TTC549 (cell line): ENCODE results near the gene SPATA2.
"Not testable (repeated sequence)": the region's sequence is repeated elsewhere in the genome, so short reads cannot be mapped to it uniquely, and the experiment has no call there.

ENCODE experiments used
- FAIRE-seq: peaks from 2 replicates; lab custom pipeline; 2012; peaks lifted over from hg19 to GRCh38; lab: Jason Lieb, UNC

SPATA2 gene

GRCh38 chr20:49904440-49905214, 10.7 kb downstream of the SPATA2 start:
- no peak for FAIRE-seq

- FAIRE-seq, result no peak
These were observed 13.7 kb downstream of the SPATA2 start for GRCh38 chr20:49901588-49901987.

GRCh38 chr20:49899541-49900383, 15.6 kb downstream of the SPATA2 start:
- no peak for FAIRE-seq

DNA sequence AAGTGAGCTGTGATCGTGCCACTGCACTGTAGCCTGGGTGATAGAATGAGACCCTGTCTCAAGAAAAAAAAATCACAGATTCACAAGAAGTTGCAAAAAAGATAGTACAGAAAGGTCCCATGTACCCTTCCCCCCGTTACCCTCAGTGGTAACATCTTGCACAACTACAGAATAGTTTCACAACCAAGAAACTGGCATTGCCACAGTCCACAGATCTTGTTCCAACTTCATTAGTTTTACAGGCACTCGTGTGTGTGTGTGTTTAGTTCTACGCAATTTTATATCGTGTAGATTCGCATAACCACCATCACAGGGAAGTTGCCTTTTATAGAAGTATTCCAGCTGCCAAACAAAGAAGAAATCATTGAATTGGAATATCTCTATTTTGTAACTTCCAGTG, 19.1 kb downstream of the SPATA2 start:
- no peak for FAIRE-seq

- FAIRE-seq, result not testable (repeated sequence)
These were observed 19.7 kb downstream of the SPATA2 start for GRCh38 chr20:49895474-49896093.

DNA sequence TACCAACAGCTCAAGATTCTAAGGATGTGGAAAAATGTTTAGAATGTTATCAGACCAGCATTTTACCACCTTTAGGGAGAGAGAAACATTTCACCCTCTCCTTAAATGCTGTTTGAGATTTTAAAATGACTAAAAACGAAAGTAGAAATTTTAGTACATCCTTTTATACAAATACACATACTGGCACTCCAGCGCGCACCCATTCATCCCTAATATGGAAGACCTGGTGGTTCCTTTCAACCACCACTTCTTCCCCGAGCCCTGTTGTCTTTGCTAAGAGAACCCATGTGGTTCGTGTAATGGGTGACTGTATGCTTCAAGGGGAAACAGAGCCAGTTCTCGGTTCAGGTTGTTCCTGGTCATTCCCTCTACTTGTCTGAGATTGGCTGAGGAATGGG, 21.3 kb downstream of the SPATA2 start:
- no peak for FAIRE-seq

GRCh38 chr20:49893242-49894072, 21.9 kb downstream of the SPATA2 start:
- FAIRE-seq, result no peak

GRCh38 chr20:49892817-49893216, 22.5 kb downstream of the SPATA2 start:
- FAIRE-seq, result no peak

DNA sequence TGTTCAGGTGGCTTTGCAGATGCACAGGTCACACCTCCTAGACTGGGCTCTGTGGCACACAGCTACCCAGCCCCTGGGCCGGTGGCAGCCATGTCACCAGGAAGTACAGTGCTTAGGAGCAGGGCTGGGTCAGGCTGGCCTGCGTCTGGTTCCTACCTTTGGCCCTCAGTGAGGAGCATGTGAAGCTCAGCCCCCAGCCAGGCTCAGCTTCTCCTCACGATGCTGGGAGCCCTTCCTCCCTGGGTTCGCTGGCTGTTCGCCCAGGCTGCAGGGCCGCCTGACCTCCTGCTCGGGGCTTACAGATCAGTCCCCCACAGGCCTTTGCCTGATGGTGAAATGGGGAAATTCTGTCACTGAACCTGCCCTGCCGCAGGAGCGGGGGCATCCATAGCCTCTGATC, 23.1 kb downstream of the SPATA2 start:
- FAIRE-seq, result no peak

DNA sequence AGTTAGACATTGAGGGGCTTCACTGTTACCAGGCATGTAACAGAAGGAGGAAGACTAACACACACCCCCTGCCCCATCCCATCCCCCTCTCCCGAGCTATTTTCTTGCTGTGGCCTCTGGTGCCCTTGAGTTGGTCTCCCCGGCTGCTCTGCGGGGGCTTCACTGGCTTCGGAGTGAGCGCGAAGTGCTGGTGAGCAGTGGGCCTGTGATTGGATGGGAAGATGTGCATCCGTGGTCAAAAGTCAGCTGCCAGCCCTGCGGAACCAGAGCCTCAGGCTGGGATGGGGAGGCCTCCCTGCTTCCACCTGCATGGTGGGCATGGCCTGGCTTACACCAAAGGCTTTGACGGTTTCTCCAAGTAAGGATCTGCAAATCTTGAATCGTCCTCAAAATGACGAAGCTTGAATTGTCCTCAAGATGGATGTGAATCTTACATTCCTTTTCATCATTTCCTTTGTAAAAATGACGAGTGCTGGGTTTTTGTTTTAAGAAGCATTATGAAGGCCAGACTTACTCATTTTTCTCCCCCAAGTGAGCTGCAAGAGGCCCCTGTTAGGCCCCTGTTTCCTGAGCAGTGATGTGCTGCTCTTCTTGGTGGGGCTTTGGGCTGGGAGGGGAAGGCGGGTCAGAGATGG, 23.7 kb downstream of the SPATA2 start:
- no peak for FAIRE-seq

DNA sequence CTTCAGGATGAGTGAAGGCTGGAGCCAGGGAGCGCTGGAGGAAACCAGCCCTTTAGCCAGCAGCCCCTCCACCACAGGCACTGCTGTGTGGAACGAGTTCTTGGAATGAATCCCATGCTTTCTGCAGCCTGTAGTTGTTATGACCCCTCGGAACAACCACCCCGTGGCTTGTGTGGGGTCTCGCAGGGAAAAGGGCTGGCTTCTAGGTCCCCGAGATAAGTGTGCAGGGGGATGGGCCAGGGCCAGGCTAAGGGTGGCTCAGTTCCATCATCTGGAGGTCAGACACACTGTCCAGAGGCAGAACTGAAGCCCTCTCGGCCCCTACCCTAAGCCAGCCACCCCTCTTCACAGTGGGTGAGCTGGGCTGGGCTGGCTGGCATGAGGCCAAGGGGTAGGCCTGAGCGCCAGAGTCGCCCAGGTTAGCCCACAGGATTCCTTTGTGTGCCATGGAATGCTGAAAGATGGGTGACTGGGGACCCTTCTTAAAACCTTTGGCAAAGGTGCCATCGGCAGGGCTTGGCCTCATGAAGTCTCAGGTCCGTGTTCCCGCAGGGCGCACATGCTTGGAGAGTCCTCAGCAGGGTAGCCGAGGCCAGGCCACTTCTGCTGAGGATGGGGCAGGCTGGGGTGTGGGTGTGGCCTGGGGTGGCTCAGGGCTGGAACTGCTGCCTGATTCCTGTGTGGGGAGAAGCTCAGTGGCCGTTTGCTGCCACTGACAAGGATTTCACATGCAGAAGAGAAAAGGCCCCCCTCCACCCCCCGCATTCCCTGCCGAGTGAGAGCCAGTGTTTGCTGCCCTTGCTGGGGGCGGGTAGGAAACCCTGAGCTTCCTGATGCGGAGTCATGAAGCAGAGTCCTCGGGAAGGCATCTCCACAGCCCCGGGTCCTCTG, 24.6 kb downstream of the SPATA2 start:
- FAIRE-seq, result no peak

DNA sequence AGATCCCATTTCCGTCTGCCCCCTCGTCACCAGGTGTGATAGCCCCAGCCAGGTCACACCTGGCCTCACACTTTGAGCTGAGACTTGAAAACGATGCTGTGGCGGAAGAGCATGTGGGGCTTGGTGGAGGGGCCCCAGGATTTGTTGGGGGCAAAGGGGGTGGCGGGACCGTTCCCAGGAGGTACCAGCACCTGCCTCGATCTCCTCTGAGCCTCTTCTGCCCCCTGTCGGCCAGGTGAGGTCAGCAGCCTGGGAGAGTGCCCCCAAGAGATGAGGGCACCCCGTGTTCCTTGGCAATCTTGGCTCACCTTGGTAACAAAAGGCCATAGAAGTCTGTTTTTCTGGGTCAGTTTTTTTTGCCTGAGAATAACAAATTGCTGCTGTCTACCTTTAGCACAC, 25.4 kb downstream of the SPATA2 start:
- no peak for FAIRE-seq

DNA sequence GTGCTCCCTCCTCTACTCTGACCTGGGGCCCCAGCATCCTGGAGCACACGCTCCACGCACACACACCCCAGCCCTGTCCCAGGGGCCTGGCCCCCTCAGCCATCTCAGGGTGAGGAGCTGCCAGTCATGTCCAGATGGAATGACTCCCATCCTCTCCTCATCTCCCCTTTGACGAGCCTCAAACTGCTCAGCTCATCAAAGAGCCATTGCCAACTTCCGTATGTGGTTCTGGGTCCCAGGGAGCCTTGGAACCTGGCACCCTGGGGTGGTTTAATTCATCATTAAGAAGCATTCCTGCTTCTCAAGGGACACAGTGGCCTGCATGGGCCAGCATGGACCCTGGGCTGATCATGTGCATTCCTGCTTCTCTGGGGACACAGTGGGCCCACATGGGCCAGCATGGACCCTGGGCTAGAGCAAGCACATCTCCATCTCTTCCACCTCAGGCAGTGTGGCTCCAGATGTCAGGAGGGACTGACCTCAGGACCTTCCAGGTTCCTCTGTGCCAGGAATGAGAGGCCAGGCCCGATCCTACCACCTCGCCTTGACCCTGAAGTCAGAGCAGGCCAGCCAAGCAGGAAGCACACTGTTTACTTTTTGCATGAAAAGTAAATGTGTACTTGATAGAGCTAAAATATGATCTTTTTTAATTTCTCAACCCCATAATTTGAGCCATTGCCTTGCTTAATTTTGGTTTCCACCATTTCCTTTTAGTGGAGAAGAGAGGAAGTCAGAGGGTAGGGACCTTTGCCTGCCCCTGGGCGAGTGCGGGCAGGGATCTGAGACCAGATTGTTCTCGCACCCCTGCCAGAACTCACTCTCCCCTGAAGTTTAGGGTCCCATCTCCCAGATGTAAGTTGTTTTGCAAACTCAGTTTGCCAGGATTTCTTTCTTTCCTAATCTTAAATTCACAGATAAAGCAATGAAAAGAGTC, 26.1 kb downstream of the SPATA2 start:
- FAIRE-seq, result no peak

DNA sequence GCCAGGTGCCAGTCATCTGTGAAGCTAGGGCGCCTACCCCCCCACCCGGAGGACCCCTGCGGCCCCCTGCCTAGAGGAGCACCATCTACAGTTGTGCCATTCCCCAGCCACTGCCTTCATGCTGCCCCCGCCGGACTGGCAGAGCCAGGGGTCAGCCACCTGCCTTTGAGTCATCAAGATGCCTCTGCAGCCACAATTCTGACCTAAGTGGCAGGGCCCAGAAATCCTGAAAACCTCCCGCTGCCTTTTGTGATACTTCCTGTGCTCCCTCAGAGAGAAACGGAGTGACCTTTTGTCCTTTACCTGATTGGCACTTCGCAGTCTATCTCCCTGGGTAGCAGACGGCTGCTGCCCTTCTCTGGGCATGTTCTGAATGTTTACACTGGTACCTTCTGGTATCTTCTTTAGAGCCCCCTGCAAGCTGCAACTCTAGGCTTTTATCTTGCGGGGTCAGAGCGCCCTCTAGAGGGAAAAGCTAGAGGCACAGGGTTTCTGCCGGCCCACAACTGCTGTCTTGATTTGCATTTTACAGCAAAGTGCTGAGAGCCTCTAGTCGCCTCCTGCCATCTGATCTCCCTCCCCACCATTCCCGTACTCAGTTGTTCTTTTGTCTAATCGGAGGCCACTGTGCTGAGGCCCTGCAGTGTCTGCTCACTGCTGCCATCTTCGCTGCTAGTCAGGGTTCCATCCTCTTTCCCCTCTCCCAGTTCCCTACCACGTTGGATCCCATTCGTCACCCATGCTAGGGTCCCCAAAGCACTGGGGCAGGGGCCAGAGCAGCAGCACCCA, 26.9 kb downstream of the SPATA2 start:
- peak; percentile 36 for FAIRE-seq

DNA sequence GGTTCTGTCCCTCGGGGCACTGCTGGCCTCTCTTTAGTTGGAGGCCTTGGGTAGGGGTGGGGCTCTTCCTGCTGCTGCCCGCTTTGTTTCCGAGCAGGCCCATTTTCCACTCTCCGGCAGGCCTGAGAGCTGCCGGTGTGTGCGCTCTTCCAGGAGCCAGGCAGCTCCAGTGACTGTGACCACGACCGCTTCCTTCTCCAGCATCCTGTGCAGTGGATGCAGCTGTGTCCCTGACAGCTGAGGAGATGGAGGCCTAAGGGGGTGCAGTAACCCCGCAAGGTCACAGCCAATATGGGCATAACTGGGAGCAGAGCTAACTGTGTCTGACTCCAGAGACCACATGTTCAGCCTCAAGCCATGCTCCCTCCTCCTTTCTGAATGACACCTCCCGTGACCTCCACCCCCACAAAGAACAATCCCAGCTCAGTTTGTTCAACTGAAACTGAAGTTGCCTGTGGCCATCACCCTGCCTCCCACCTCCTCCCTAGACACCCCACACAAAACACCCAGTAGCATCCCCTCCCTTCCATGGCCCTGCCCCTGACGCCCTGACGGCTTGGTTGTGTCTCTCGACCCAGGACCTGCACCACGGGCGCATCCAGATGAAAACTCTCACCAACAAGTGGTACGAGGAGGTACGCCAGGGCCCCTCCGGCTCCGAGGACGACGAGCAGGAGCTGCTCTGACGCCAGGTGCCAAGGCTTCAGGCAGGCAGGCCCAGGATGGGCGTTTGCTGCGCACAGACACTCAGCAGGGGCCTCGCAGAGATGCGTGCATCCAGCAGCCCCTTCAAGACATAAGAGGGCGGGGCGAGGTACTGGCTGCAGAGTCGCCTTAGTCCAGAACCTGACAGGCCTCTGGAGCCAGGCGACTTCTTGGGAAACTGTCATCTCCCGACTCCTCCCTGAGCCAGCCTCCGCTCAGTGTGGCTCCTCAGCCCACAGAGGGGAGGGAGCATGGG, 27.8 kb downstream of the SPATA2 start:
- FAIRE-seq, result no peak

- FAIRE-seq, result no peak
These were observed 28.6 kb downstream of the SPATA2 start for GRCh38 chr20:49886571-49887213.
